ENCODE data around the gene F10.
"Not testable (repeated sequence)": the region's sequence is repeated elsewhere in the genome, so short reads cannot be mapped to it uniquely, and the experiment has no call there.

F10 gene

DNA sequence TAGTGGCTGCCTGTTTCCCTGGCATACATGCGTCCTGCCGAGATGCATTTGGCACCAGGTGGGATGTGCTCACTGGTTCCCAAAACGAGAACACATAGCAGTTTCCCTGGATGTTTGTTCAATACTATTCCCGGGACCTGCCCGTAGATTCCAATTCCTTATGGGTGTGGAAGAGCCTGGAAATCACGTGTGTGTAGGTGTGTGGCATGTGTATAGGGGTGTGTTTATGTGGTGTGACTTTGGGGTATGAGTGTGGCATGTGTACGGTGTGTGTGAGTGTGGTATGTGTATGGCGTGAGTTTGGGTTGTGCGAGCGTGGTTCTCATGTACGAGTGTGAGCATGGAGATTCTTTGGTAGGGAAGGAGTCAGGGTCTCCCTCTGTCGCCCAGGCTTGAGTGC, 19.9 kb upstream of the F10 start:
- DNase-seq = no peak

- no peak for DNase-seq
Observed at GRCh38 chr13:113103646-113104045, 19.0 kb upstream of the F10 start.

DNA sequence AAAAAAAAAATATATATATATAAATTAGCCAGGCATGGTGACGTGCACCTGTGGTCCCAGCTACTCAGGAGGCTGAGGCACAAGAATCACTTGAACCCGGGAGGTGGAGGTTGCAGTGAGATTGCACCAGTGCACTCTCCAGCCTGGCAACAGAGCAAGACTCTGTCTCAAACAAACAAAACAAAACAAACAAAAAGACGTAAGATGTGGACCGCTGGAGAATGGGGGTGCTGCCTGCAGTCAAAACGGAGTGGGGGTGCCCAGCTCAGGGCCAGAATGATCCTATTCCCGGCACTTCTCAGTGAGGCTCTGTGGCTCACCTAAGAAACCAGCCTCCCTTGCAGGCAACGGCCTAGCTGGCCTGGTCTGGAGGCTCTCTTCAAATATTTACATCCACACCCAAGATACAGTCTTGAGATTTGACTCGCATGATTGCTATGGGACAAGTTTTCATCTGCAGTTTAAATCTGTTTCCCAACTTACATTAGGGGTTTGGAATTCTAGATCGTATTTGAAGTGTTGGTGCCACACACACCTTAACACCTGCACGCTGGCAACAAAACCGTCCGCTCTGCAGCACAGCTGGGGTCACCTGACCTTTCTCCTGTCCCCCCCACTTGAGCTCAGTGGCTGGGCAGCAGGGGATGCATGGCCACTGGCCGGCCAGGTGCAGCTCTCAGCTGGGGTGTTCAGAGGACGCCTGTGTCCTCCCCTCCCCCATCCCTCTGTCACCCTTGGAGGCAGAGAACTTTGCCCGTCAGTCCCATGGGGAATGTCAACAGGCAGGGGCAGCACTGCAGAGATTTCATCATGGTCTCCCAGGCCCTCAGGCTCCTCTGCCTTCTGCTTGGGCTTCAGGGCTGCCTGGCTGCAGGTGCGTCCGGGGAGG, 17.3 kb upstream of the F10 start, which contains the start of gene F7:
F7 (plus strand) TSS at position 760 of the 889 bp plus-strand sequence; CDS start at position 811, 51 bp downstream.
- DNase-seq = no peak

DNA sequence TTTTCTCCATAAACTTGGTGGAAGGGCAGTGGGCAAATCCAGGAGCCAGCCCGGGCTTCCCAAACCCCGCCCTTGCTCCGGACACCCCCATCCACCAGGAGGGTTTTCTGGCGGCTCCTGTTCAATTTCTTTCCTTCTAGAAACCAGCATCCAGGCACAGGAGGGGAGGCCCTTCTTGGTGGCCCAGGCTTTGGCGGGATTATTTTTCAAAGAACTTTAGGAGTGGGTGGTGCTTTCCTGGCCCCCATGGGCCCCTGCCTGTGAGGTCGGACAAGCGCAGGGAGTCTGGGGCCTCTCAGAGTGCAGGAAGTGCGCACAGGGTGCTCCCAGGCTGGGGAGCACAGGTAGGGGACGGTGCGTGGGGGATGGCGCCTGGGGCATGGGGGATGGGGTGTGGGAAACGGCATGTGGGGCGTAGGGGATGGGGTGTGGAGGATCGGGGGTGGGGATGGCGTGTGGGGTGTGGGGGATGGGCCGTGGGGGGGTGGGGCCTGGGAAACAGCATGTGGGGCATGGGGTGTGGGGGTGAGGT, 16.6 kb upstream of the F10 start:
- no peak for DNase-seq

DNA sequence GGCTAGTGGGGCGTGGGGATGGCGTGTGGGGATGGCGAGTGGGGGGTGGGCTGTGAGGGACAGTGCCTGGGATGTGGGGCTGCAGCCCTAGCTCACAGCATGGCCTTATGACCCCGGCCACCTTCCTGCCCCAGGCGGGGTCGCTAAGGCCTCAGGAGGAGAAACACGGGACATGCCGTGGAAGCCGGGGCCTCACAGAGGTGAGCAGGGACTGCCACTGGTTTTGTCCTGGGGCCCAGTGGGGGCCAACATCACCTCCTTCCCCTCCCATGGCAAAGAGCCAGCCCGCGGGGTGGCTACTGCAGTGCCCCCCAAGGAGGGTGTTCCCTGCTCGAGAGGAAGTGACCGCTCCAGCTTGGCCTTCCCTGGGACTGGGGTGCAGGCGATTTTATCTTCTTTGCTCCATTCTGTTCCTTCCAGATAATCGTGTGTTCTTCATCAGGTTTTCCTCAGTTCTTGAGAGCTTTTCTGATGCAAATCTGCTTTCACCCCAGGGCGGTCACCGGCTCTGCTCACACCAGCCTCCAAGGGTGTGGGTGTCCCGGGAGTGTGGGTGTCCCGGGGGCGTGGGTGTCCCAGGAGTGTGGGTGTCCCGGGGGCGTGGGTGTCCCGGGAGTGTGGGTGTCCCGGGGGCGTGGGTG, 15.8 kb upstream of the F10 start:
- no peak for DNase-seq

GRCh38 chr13:113108521-113108920, 14.1 kb upstream of the F10 start:
- DNase-seq = not testable (repeated sequence)

- no peak for DNase-seq
Observed at GRCh38 chr13:113109151-113110047, 13.2 kb upstream of the F10 start.

- DNase-seq = peak; percentile 45
Observed at GRCh38 chr13:113110048-113110851, 12.3 kb upstream of the F10 start.

- DNase-seq = no peak
Observed at GRCh38 chr13:113110852-113111315, 11.7 kb upstream of the F10 start.

GRCh38 chr13:113111821-113112220, 10.8 kb upstream of the F10 start:
- not testable (repeated sequence) for DNase-seq

GRCh38 chr13:113112475-113112874, 10.1 kb upstream of the F10 start:
- DNase-seq = not testable (repeated sequence)

DNA sequence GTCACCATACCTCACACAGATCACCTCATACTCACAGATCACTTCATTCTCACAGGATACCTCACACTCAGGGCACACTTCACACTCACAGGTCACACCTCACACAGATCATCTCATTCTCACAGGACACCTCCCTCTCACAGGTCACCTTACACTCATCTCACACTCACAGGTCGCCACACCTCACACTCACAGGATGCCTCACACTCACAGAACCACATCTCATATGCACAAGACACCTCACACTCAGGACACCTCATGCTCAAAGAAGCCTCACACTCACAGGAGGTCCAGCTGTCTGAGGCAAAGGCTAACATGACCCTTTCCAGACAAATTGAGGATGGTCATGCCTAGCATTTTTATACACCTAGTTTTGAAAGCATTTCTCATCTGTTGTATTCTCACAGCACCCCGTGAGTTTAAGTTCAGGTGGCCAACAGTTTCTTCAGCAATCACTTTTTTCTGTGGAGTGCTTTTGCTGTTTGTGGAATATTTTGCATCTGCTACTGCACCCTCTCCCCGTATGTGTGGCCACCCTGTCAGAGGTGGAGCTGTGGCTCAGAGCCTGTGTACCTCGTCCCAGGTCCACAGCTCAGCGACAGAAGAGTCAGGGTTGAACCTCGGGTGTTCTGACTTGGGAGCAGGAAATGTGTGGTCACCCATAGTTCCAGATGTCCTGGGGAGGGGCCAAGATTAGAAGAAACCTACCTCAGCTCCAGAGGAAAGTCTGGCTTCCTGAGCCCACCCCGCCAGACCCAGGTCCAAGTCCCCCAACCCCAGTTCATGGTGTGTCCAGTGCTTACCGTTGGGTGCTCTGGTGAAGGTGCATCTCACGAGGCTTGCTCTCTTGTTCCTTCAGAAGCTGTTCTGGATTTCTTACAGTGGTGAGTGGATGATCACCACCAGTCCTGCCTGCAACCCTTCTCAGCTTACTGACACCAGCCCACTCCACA, 9.4 kb upstream of the F10 start:
- DNase-seq = no peak

- no peak for DNase-seq
Observed at GRCh38 chr13:113113846-113114271, 8.7 kb upstream of the F10 start.

DNA sequence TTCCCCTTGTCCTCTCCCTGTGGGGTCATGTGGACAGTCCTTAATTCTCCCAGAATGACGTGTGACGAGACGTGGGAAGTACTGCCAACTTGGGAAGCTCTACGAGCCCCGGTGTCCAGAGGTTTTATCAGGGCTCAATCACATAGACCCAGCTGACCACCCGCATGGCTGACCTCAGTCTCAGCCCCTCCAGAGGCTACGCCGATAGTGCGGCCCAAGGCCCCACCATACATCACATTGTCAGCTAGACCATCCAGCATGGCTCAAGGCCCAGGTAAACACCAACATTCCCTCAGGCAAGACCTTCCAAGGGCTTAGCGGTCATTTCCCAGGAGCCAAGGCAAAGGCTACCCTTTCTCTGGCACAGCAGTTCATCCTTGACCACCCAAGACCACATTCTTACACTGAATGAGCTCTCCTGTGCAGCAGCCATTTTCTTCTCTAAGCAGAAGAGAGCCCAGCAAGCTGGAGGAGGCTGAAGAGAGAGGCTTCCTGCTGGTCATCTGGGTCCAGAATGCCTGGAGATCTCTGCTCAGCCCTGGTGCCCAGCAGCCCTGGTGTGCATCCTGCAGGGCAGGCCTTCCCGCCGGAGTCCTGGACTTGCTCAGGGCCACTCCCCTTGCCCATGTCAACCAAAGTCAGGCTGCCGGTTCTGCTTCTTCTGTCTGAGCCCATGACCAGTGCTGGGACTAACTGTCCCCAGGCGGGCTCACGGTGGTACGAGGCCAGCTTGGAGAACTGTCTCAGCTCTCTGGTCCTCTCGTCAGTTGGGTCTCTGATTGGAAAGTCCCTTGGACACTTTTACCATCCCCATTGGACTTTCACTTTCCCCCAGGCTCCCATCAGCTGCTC, 7.9 kb upstream of the F10 start:
- no peak for DNase-seq

GRCh38 chr13:113115363-113116205, 7.0 kb upstream of the F10 start:
- DNase-seq = no peak

DNA sequence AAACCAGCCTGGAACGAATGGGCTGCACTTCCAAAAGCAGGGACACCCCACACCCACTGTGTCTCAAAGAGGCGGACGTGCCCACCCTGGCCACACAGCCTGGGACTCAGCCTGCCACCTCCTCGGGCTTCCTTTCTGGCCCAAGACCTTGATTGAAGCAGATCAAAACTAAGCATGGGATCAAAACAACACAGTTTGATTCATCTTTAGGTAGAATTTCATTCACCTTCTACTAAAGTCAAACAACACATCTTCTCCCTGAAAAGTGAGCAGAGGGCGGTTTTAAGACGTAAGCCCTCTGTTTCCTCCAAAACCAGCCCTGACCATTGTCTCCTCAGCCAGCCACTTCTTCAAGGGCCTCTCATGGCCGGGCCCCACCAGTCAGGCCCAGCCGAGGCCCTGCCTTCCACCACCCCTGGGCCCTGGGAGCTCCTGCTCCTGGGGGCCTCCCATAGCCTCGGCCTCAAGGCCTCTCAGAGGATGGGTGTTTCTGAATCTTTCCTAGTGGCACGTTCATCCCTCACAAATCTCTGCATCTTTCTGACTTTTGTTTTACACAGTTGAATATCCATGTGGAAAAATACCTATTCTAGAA, 6.3 kb upstream of the F10 start:
- DNase-seq = no peak

DNA sequence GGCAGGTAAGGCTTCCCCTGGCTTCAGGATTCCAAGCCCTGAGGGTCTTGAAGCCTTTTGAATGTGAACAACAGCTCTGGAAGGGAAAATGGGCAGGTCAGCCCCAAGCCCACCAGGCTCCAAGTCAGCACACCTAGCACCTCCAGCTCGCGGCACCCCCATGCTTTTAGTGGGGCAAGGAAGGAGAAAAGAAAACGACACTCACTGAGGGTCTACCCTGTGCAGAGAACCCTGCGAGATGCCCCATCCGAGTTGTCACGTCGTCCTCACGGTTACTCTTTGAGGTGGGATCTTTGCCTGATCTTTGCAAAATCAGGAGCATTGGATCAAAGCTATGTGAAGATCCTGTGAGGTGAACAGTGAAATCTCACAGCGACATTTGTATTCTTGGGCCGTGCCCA, 5.7 kb upstream of the F10 start:
- DNase-seq = no peak

GRCh38 chr13:113117335-113117872, 5.2 kb upstream of the F10 start:
- no peak for DNase-seq
